K562 treated with DMSO at 1 percent for 24 hours (cell line): Measurements from ENCODE around the gene SYNGR3. TPM values are rescaled to one million over a fixed set of nuclear protein-coding genes. Genes with fewer than 3 reads are reported as not detected.

ENCODE experiments used
- total RNA-seq: library from RNA; unstranded; fragments of 300-600 nt; gene quantifications from 2 replicates; pipeline ENCODE4 v1.2.3, GENCODE V29; 2022; ENCODE audit warnings: low read depth; ENCODE audit not compliant: insufficient read depth

The SYNGR3 gene, protein sequence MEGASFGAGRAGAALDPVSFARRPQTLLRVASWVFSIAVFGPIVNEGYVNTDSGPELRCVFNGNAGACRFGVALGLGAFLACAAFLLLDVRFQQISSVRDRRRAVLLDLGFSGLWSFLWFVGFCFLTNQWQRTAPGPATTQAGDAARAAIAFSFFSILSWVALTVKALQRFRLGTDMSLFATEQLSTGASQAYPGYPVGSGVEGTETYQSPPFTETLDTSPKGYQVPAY
- 42.4 and 48.1 TPM in 2 replicates for total RNA-seq

DNA sequence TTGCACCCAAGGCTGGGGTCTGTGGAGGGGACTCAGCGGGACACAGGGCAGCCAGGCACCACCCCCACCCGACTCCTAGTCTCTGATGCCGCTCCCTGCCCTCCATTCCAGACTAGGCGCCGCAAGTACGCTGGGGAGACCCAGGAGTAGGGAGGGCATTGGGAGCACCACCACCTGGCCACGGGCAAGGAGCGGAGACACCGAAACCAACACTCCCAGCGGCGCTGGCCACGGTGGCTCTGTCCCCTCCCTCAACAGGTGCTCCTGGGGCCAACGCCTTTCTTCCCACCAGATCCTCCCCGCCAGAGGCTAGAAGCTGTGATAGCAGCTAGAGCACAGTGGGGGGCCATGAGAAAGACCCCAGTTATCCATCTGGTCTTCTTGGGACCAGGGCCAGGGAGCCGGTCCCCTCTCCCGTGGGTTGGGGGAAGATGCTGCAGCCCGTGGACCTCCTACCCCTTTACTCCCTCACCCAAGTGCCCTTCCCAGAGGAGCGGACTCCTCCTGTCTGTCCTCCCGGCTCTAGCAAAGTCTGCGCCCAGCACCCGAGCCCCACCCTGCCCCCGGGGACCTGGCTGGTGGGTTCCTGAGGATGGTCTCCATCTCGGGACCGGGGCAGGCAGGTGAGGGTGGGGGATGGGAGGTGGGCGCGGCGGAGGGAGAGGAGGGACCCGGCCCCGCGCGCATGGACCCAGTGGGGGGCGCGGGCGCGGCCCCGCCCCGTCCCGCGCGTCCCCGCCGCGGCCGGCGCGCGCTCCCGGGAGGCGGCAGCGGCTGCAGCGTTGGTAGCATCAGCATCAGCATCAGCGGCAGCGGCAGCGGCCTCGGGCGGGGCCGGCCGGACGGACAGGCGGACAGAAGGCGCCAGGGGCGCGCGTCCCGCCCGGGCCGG, at the start of gene SYNGR3:
SYNGR3 (plus strand) TSS at position 762 of the 892 bp plus-strand sequence. CDS start 133 bp downstream, outside the sequence.

DNA sequence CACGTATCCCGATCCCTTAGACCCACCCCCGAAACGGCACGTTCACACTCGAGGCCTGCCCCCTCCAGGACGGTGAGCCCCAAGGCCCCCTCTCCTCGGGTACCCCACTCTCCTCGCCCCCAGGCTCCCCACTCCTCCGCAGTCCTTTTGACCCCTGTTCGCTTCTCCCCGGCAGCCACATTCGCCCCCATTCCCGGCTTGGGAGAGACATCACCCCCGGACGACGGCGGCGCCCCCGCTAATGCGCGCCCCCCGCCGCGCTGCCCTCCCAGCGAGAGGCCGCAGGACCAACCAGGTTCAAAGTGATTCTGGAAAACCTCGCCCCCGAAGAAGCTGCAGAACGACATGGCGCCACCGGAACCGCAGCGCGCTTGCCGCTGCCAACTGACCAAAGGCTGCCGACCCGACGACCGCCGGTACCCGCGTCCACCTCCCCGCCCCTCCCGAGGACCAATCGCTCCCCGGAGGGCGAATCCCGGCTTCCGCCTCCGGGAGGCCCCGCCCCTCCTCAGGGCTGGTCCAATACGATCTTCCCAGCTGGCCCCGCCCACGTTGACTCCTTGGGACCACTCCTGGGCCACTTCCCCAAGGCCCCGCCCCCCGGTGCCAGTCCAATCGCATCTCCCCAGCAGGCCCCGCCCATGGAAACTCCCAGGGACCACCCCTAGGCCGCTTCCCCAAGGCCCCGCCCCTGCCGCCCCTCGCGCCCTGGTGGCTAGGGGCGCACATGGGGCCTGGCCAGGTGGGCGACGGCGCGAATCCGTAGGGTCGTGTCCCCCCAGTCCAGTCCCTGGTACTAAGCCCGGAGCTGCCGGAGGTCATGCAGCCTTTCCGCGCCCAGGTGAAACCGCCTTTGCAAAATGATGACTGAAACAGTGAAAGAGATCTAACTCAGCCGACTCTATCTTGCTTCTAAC, 46.7 kb upstream of the SYNGR3 start, which contains the start of gene MSRB1:
MSRB1 (minus strand) TSS at position 390 of the 917 bp plus-strand sequence; CDS start at position 347, 43 bp downstream.

DNA sequence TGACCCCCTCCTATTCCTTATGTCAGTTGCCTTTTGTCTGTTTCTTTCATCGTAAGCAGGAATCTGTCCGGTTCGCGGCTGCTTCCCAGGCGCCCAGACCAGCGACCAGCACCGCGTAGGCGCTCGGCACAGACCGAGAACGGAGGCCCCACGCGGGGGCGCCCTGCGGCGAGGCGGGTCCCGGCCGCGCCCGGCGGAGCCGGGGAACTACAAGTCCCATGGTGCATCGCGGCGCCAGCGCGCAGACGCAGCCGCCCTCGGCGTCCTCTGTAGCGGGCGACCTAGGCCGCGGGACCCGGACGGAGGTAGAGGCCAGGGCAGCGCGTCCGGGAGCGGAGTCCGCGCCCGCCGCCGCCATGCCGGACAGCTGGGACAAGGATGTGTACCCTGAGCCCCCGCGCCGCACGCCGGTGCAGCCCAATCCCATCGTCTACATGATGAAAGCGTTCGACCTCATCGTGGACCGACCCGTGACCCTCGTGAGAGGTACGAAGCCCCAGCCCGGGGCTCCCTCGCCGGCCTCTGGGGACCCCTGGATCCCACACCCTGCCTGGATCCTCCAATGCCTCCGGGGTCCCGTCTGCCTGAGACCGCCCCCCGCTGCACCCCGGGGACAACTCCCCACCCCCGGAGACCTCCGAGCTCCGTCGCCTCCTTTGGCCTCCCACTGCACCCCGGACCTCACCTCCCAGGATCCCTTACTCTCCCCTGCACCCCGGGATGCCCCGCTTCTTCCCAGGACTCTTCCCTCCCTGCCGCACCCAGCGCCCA, 30.3 kb upstream of the SYNGR3 start, which contains the start of gene NDUFB10:
NDUFB10 (plus strand) TSS at position 270 of the 771 bp plus-strand sequence; CDS start at position 357, 87 bp downstream.

DNA sequence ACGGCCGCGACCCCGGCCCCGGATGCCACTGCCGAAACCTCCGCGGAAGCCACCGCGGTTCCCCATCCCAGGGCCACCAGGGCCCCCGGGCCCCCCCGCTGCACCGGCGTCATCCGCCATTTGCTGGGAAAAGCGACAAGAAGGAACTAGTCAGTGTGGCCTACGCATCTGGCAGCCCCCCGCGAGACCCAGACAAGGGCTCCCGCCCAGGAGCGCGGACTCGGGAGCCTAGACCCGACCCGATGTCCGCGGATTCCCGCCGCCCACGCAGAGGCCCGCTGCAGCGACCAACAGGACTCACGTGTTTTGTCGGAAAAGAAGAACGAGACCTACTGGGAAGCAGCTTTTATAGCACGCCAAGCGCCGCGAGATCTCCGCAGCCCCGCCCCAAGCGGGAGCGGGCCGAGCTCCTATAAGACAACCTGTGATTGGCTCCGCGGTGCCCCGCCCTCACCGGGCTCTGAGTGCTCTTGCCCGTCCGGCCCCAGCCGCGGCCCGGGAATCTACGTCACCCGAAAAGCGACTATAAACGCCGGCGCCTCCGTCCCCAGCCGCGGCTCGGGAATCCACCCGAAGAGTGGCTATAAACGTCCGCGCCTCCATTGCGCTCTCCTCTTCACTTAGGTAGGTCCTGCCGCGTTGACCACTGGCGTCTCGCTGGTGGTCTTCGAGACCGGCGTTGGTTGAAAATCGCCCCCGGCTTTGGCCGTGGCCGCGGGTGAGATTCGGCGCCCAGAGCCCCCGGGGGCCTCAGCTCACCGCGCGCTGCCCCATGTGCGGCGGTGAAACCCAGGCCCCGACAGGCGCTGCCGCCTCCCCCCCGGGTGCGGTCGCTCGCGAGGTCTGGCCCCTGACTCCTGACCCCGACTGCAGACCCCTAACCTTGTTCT, 25.0 kb upstream of the SYNGR3 start, which contains the start of gene RPS2:
RPS2 (minus strand) TSS at position 321 of the 890 bp plus-strand sequence; CDS start at position 120, 201 bp downstream.

DNA sequence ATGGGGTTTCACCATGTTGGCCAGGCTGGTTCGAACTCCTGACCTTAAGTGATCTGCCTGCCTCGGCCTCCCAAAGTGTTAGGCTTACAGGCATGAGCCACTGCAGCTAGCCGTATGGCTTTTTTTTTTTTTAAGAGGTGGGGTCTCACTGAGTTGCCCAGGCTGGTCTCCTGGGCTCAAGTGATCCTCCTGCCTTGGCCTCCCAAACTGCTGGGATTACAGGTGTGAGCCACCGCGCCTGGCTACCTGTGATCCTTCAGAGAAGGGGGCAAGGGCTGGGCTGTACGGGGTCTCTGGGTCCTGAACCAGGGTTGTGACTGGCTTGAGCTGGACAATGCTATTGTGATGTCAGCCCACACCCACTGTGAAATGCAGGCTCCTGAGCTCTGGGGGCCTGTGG, 23.3 kb upstream of the SYNGR3 start, which contains the start of gene RNF151:
RNF151 (plus strand) TSS at position 397 of the 400 bp plus-strand sequence. CDS start 26 bp downstream, outside the sequence.

DNA sequence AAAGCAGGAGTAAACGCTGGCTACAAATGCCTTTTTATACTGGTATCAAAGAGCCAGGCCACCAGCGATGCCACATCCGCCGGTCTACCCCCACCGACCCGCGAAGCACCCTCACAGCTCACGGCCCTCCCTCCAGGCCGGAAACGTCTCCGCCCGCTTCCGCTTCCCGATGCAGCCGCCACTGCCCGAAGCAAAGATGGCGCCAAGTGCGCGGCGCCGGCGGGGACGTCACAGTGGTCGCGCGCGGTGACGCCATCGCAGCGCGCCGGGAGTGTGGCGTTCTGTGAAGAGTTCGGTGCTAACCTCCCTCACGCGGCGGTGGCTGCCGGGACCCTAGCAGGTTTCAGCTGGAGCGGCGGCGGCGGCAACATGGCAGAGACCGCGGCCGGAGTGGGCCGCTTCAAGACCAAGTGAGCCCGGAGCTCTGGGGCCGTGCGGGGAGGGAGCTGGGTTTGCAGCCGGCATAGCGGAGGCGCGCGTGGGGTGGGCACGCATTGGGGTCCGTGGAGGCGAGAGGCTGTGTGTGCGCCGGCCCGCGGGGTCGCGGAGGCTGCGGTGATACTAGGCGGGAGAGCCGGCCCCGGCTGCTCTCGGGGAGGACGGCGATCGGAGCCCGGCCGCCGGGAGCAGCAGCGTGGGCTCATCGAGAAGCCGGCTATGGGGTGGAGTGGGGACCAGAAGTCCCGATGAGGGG, 17.8 kb upstream of the SYNGR3 start, which contains the start of gene TBL3:
TBL3 (plus strand) TSS at position 258 of the 694 bp plus-strand sequence; CDS start at position 370, 112 bp downstream.

DNA sequence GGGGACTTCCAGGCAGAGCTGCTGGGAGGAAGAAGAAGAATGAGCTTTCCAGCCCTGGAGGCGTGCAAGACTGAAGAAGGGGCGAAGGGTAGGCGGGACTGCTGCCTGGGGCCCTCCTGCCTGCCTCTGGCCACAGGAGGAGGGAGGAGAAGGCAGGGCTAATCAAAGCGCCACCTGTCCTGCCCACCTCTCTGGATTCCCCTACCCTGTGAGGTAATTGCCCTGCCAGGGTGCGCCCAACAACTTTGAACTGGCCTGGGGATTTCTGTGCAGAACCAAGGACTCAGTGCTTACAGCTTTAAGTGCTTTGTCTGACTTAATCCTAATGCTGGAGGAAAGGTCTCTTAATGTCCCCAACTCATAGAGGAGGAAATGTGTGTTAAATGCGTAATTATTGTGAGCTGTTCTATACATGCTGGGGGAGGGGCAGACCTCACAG, 8.4 kb upstream of the SYNGR3 start, which contains the start of gene NOXO1:
NOXO1 (minus strand) TSS at position 72 of the 439 bp plus-strand sequence. CDS start 290 bp downstream, outside the sequence.

DNA sequence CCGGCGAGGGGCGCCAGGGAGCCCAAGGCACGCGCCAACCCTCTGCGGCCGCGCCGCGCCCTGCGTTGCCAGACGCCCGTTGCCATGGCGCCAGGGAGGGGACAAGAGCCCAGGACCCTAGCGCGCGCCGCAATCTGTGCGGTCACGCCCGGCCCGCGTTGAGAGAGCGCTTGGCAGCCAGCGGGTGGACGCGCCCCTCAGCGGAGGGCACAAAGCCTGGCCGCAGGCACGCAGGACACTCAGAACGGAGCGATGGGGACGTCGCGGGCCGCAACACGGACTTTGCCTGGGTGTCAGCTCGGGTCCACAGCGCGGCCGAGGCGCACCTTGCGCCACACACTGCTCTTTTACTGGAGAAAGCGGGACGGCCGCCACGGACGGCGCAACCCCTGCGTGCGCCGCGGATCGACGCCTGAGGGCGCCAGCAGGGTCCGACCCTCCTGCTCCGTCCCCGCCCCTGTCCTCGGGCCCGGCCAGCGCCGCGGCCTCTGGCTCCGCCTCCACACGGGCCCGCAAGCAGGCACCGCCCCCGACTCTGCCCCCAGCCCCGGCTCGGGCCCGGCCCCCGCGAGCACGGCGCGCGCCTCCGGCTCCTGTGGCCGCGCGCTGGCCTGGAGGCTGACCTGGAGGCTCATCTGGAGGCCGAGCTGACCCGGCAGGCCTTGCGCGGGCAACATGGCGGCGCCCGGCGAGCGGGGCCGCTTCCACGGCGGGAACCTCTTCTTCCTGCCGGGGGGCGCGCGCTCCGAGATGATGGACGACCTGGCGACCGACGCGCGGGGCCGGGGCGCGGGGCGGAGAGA, 6.0 kb upstream of the SYNGR3 start, which contains the start of gene GFER:
GFER (plus strand) TSS at position 650 of the 803 bp plus-strand sequence; CDS start at position 676, 26 bp downstream.

DNA sequence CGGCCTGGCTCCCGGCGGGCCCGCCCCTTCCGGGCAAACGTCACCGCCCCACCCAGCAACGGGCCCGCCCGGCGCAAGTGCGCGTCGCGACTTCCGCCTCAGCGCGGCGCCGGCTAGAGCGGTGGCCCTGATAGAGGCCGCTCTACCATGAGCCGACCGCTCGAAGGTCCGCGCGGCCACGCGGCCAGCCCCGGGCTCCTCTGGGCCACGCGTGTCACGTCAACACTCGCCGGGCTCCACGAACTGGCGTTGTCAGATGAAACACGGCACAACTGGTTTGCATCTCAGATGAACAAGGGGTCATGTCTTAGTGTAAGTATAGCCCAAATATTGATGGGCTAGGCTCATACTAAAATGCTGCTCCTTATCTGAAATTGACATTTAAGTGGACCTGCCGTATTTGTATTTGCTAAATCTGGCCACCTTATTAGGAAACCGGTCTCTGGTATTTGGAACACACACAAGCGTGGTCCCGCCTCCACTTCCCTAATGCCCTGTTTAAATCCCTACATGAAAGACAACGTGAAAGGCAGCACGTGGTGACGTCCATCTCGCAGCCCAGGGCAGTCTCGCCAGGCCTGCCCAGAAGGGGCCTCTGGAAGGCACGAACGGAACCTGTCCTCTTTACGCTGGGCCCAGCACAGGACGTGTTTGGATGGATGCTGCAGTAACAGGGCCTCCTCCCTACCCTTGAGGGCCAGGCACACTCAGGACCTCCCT, 20.2 kb downstream of the SYNGR3 start, which contains the start of gene ZNF598:
ZNF598 (minus strand) TSS at position 31 of the 720 bp plus-strand sequence.

DNA sequence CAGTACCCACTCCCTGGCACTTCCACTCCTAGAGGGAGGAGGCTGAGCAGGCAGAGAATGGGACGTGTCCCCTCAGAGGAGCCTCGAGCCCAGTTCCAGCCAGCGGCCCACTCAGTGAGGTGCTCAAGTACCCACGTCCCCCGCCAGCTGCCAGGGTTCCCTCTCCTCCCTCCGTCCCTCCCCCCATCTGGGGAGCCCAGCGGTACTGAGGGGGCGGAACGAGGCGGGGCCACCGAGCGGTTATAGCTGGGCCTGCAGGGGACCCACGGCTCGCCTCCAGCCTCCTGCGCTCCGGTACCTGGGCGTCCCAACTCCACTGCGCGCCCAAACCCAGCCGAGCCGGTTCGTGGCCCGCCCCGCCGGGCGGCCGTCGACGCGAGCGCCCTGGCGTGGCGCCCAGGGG, 29.7 kb downstream of the SYNGR3 start, which contains the start of gene NPW:
NPW (plus strand) TSS at position 268 of the 403 bp plus-strand sequence.

DNA sequence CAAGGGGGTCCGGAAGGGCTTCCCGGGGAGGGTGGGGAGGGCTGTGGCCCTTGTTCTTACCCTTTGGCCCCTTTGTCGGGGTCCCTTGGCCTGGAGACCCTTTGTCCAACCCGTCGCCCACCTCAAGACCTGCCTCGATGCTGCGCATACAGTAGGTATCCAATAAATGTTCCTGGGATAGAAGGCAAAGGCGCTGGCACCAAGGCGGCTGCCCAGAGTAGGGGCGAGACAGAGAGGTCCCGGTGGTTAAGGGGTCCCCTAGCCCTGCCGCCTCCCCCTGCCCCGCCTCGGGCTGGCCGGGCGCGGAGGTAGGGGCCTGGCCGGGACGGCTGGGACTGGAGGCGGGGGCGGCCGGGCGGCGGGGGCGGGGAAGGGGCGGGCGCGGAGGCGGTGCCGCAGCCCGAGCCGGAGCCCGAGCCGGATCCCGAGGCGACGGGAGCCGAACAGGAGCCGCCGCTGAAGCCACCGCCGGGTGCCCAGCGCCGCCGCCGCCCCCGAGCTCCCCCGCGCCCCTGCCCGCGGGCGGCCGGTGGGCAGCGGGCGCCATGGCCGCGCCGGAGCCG, 36.8 kb downstream of the SYNGR3 start, which contains the start of gene NHERF2:
NHERF2 (plus strand) TSS at position 442 of the 563 bp plus-strand sequence; CDS start at position 546, 104 bp downstream.

Other genes starting within 250 kb of the SYNGR3 start
- gene NME3, start 218.4 kb upstream of the SYNGR3 start, total RNA-seq: 80.6 and 94.0 TPM in 2 replicates
- 9.7 and 11.0 TPM in 2 replicates for gene EME2, start 217.2 kb upstream of the SYNGR3 start, total RNA-seq
- 209 and 232 TPM in 2 replicates for gene MRPS34, start 216.8 kb upstream of the SYNGR3 start, total RNA-seq
- gene SPSB3, start 207.4 kb upstream of the SYNGR3 start, total RNA-seq: 85.1 and 96.8 TPM in 2 replicates
- gene NUBP2, start 207.0 kb upstream of the SYNGR3 start, total RNA-seq: 178 and 198 TPM in 2 replicates
- gene IGFALS, start 196.3 kb upstream of the SYNGR3 start, total RNA-seq: 0.36 and 0.50 TPM in 2 replicates
- 95.7 and 105 TPM in 2 replicates for gene HAGH, start 163.1 kb upstream of the SYNGR3 start, total RNA-seq
- 30.8 and 34.7 TPM in 2 replicates for gene FAHD1, start 162.8 kb upstream of the SYNGR3 start, total RNA-seq
- 40.7 and 42.1 TPM in 2 replicates for gene MEIOB, start 117.8 kb upstream of the SYNGR3 start, total RNA-seq
- not detected in 2 replicates for gene HS3ST6, start 71.6 kb upstream of the SYNGR3 start, total RNA-seq
- 194 and 209 TPM in 2 replicates for gene MSRB1, start 46.8 kb upstream of the SYNGR3 start, total RNA-seq
- 0.23 and 0.29 TPM in 2 replicates for gene RPL3L, start 35.3 kb upstream of the SYNGR3 start, total RNA-seq
- 256 and 274 TPM in 2 replicates for gene NDUFB10, start 30.4 kb upstream of the SYNGR3 start, total RNA-seq
- 6,981 and 7,733 TPM in 2 replicates for gene RPS2, start 25.1 kb upstream of the SYNGR3 start, total RNA-seq
- gene RNF151, start 23.1 kb upstream of the SYNGR3 start, total RNA-seq: not detected in 2 replicates
- gene TBL3, start 17.9 kb upstream of the SYNGR3 start, total RNA-seq: 59.5 and 67.9 TPM in 2 replicates
- gene NOXO1, start 8.5 kb upstream of the SYNGR3 start, total RNA-seq: not detected in 2 replicates
- gene GFER, start 5.8 kb upstream of the SYNGR3 start, total RNA-seq: 56.1 and 57.0 TPM in 2 replicates
- gene ZNF598, start 19.9 kb downstream of the SYNGR3 start, total RNA-seq: 111 and 123 TPM in 2 replicates
- gene NPW, start 29.8 kb downstream of the SYNGR3 start, total RNA-seq: 3.2 and 4.2 TPM in 2 replicates
- 28.4 and 30.8 TPM in 2 replicates for gene NHERF2, start 36.9 kb downstream of the SYNGR3 start, total RNA-seq
- 31.0 and 36.5 TPM in 2 replicates for gene NTHL1, start 57.9 kb downstream of the SYNGR3 start, total RNA-seq
- gene TSC2, start 58.0 kb downstream of the SYNGR3 start, total RNA-seq: 69.9 and 72.9 TPM in 2 replicates
- gene PKD1, start 145.9 kb downstream of the SYNGR3 start, total RNA-seq: 95.2 and 111 TPM in 2 replicates
- 4.4 and 5.8 TPM in 2 replicates for gene RAB26, start 158.7 kb downstream of the SYNGR3 start, total RNA-seq
- gene TRAF7, start 165.8 kb downstream of the SYNGR3 start, total RNA-seq: 114 and 120 TPM in 2 replicates
- 2.6 and 3.7 TPM in 2 replicates for gene CASKIN1, start 206.6 kb downstream of the SYNGR3 start, total RNA-seq
- gene MLST8, start 215.5 kb downstream of the SYNGR3 start, total RNA-seq: 58.9 and 88.9 TPM in 2 replicates
- gene BRICD5, start 220.9 kb downstream of the SYNGR3 start, total RNA-seq: 12.8 and 15.0 TPM in 2 replicates
- 90.8 and 100 TPM in 2 replicates for gene PGP, start 224.9 kb downstream of the SYNGR3 start, total RNA-seq
- 49.6 and 60.2 TPM in 2 replicates for gene E4F1, start 233.6 kb downstream of the SYNGR3 start, total RNA-seq
- 5.9 and 7.8 TPM in 2 replicates for gene DNASE1L2, start 246.5 kb downstream of the SYNGR3 start, total RNA-seq